22Rv1 (cell line): ENCODE results near the gene RBM19.

ENCODE experiments used
- CTCF ChIP-seq: fragments of 450-650 bp; IDR thresholded peaks from 2 replicates; pipeline ENCODE4 v1.5.1; 2017; ENCODE audit warnings: mild to moderate bottlenecking
- ZFX ChIP-seq: fragments of 450-650 bp; IDR thresholded peaks from 2 replicates; pipeline ENCODE4 v1.6.1; 2017; ENCODE audit warnings: antibody characterized with exemption, borderline replicate concordance

GRCh38 chr12:113932381-113933196 lies 33.5 kb downstream of the RBM19 start:
- no peak for TF ChIP-seq CTCF
- no peak for TF ChIP-seq ZFX
